SK-N-SH (cell line): Measurements from ENCODE around the gene TBXAS1. TPM values are rescaled to one million over a fixed set of nuclear protein-coding genes. Genes with fewer than 3 reads are reported as not detected.

Source experiments
- CTCF ChIA-PET: fragments of 300-600, 350-600 bp; formaldehyde crosslinking; extraction: SDS; loops from one replicate; lab custom pipeline; 2021; lab: Yijun Ruan, JAX
- POLR2A ChIA-PET: fragments of 350-600 bp; sonication (Branson Sonifier 250); formaldehyde crosslinking; extraction: SDS; loops from one replicate; lab custom pipeline; 2020; ENCODE audit warnings: antibody characterized with exemption, inconsistent platforms; lab: Yijun Ruan, JAX
- DNase-seq: peaks from one replicate; pipeline ENCODE4 v3.0.0; 2012
- H2AFZ ChIP-seq: fragments of 200-600 bp; sonication (generic); 2 replicates; pipeline ENCODE4 v1.8.1; 2016; ENCODE audit warnings: antibody characterized with exemption, mild to moderate bottlenecking, low read depth
- H3F3A ChIP-seq: fragments of 200-600 bp; sonication (generic); replicated peaks from 2 replicates; pipeline ENCODE3; 2016; ENCODE audit warnings: antibody characterized with exemption, mild to moderate bottlenecking; ENCODE audit not compliant: insufficient read depth
- H3K27ac ChIP-seq, 2 experiments: fragments of 200-500 bp in 1 of 2; fragments of 200-600 bp in 1 of 2; sonication (Bioruptor generic) in 1 of 2; sonication (generic), shearing (Covaris generic) in 1 of 2; 2 replicates each; pipeline versions ENCODE4 v1.5.1 to v1.6.1; 2014 to 2016; ENCODE audit warnings: low read depth in 2 of 2, inconsistent platforms in 1 of 2, low read length in 1 of 2, mild to moderate bottlenecking in 1 of 2, mixed read lengths in 1 of 2
- H3K27me3 ChIP-seq: fragments of 200-600 bp; sonication (generic), shearing (Covaris generic); 2 replicates; pipeline ENCODE4 v1.6.1; 2016; ENCODE audit warnings: mixed run types; ENCODE audit not compliant: insufficient read depth
- H3K36me3 ChIP-seq, 2 experiments: fragments of 200-500 bp in 1 of 2; fragments of 200-600 bp in 1 of 2; sonication (Bioruptor generic) in 1 of 2; sonication (generic) in 1 of 2; replicated peaks in 1 of 2; 2 replicates each; pipeline versions ENCODE3 to v1.5.1; 2014 to 2016; ENCODE audit warnings: low read length in 1 of 2, mild to moderate bottlenecking in 1 of 2; ENCODE audit not compliant: insufficient read depth in 2 of 2, control insufficient read depth in 1 of 2
- H3K4me1 ChIP-seq, 2 experiments: fragments of 200-500 bp in 1 of 2; fragments of 200-600 bp in 1 of 2; sonication (Bioruptor generic) in 1 of 2; sonication (generic), shearing (Covaris generic) in 1 of 2; 2 replicates each; pipeline versions ENCODE4 v1.5.1 to v1.6.1; 2014 to 2016; ENCODE audit warnings: low read depth in 1 of 2, low read length in 1 of 2, mixed run types in 1 of 2; ENCODE audit not compliant: insufficient read depth in 2 of 2, control insufficient read depth in 1 of 2
- H3K4me2 ChIP-seq: fragments of 200-600 bp; sonication (generic), shearing (Covaris generic); 2 replicates; pipeline ENCODE4 v1.6.1; 2017; ENCODE audit warnings: mixed run types
- H3K4me3 ChIP-seq, 2 experiments: fragments of 200-500 bp in 1 of 2; fragments of 200-600 bp in 1 of 2; sonication (Bioruptor generic) in 1 of 2; sonication (generic), shearing (Covaris generic) in 1 of 2; 2 replicates each; pipeline versions ENCODE4 v1.5.1 to v1.8.1; 2014 to 2016; ENCODE audit warnings: low read depth in 2 of 2, inconsistent platforms in 1 of 2, low read length in 1 of 2, mild to moderate bottlenecking in 1 of 2, mixed read lengths in 1 of 2, moderate library complexity in 1 of 2
- H3K79me2 ChIP-seq: fragments of 200-600 bp; sonication (generic); 2 replicates; pipeline ENCODE4 v1.8.1; 2017; ENCODE audit warnings: mild to moderate bottlenecking; ENCODE audit not compliant: insufficient read depth
- H3K9ac ChIP-seq: fragments of 200-600 bp; sonication (generic); 2 replicates; pipeline ENCODE4 v1.6.1; 2017; ENCODE audit warnings: mixed run types
- H3K9me2 ChIP-seq: fragments of 200-600 bp; sonication (generic); 2 replicates; pipeline ENCODE4 v1.6.1; 2017; ENCODE audit warnings: mixed run types
- H3K9me3 ChIP-seq: fragments of 200-600 bp; sonication (generic); 2 replicates; pipeline ENCODE4 v1.6.1; 2017; ENCODE audit warnings: mixed run types, mild to moderate bottlenecking, moderate library complexity
- H4K20me1 ChIP-seq: fragments of 200-600 bp; sonication (generic); 2 replicates; pipeline ENCODE4 v1.6.1; 2017; ENCODE audit warnings: mild to moderate bottlenecking, mixed run types; ENCODE audit not compliant: insufficient read depth
- EZH2phosphoT487 ChIP-seq: fragments of 200-600 bp; sonication (generic); IDR thresholded peaks from 2 replicates; pipeline ENCODE4 v1.6.1; 2017; ENCODE audit warnings: low read depth, mixed run types, mild to moderate bottlenecking, antibody characterized with exemption, moderate library complexity, borderline replicate concordance
- FOXJ3 ChIP-seq: sonication (generic); formaldehyde crosslinking; IDR thresholded peaks from 2 replicates; pipeline ENCODE4 v1.5.1; 2020; ENCODE audit warnings: mild to moderate bottlenecking, missing genetic modification reagents
- FOXM1 ChIP-seq: IDR thresholded peaks from 2 replicates; pipeline ENCODE4 v1.4.0; 2012; ENCODE audit warnings: low read depth, mild to moderate bottlenecking
- NRF1 ChIP-seq: IDR thresholded peaks from 2 replicates; pipeline ENCODE4 v1.6.1; 2012; ENCODE audit warnings: low read depth, mild to moderate bottlenecking, low read length
- POLR2AphosphoS5 ChIP-seq: IDR thresholded peaks from 2 replicates; pipeline ENCODE4 v1.6.1; 2012; ENCODE audit warnings: low read depth, low read length
- RCOR1 ChIP-seq: fragments of 150-350 bp; IDR thresholded peaks from 2 replicates; pipeline ENCODE4 v1.6.1; 2017; ENCODE audit warnings: antibody characterized with exemption, low read length
- RXRA ChIP-seq: IDR thresholded peaks from 2 replicates; pipeline ENCODE4 v1.4.0; 2012; ENCODE audit warnings: low read depth, mild to moderate bottlenecking, borderline replicate concordance
- SIN3A ChIP-seq: IDR thresholded peaks from 2 replicates; pipeline ENCODE4 v1.6.1; 2012; ENCODE audit warnings: low read depth, mild to moderate bottlenecking, low read length, moderate library complexity, borderline replicate concordance
- WGBS: methylation state at CpG from one replicate; pipeline ENCODE4 v1.1.6; 2017; ENCODE audit warnings: low lambda C conversion rate; 5-methylcytosine and 5-hydroxymethylcytosine counted together
- polyA plus RNA-seq, 3 experiments: library from polyadenylated mRNA; depleted of rRNA; stranded (reverse); fragments of >200 nt; gene quantifications; 2 replicates each; pipeline ENCODE4 v1.2.3, GENCODE V29; 2012
- TF ChIP-seq, protein P1 (sequence below): fragments of 150-350 bp; IDR thresholded peaks from 2 replicates; pipeline ENCODE4 v1.6.1; 2017; ENCODE audit warnings: antibody characterized with exemption, low read length, low read depth, borderline replicate concordance

TBXAS1 gene
- polyA plus RNA-seq, 1 of the 3 experiments (the other 2 are of a cell fraction), result 4.4 TPM

DNA sequence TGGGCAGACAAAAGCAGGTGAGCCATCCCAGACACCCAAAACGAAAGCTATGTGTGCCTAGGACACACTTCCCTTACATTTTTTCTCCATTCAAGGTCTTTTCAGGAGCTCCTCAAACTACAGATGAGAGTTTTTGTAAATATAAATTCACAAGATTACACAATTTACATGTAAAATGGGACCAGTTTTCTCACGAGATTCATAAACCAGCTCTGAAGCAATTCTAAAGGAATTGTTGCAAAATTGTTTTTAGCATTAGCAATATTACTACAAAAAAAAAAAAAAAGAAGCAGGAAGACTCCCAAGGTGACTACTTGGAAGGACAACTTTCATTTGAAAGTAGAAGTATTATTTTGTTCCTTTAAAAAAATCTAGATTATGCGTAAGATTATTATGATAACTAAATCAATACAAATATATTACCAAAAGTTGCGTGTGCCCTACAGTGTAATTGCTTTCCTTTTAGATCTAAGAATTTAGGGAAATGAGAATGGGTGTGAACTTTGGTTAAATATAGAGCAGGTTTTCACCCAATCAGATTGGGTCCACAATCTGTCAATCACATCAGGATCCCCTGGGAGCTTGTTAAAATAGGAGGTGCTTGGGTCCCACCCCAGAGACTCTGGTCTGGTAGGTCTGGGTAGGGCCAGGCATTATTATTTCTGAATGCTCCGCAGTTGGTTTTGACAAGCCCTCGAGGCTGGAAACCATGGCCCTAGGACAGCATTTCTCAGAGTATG is 72.2 kb downstream of the TBXAS1 start:
- no peak for TF ChIP-seq FOXJ3 (CRISPR knock-in tag)
- no peak for TF ChIP-seq EZH2phosphoT487
- CTCF ChIA-PET, result interaction anchor here (1.4 kb wide), 1 partner anchor 8 kb away, joined by 5 read pairs; no protein-coding TSS in a partner anchor

DNA sequence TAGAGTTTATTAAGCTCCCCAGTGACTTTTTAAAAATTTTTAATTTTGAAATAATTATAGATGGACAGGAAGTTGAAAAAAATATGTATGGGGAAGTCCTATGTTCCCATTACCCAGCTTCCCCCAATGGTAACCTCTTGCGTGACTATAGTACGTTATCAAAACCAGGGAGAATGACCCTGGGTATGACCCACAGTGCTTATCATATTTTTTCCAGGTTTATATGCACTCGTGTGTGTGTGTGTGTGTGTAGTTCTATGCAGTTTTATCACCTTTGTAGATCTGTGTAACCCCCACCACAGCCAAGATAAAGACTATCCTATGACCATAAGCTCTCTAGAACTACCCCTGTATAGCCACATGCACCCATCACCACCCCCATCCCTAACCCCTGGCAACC is 72.8 kb downstream of the TBXAS1 start:
- Histone ChIP-seq H3K9ac (no peak overlapping the region), H3K4me2 (no peak overlapping the region), H3K4me1 (no peaks in the 10 kb centered on the region), H3K79me2 (no peaks in the 10 kb centered on the region), H3F3A (no peaks in the 10 kb centered on the region), H3K27ac (no peak overlapping the region), H3K9me2 (no peaks in the 10 kb centered on the region), H3K9me3 (0 out of 2 replicates have a peak, but pooled peaks cover 6% of the 10 kb centered on the region), H3K27me3 (no peaks in the 10 kb centered on the region), H3K36me3 (no peaks in the 10 kb centered on the region), H3K4me3 (no peak overlapping the region), H4K20me1 (no peaks in the 10 kb centered on the region), H2AFZ (no peak overlapping the region)
- ChIA-PET POLR2A (no interaction called here), CTCF (interaction anchor here (1.4 kb wide), 1 partner anchor 9 kb away, joined by 5 read pairs; no protein-coding TSS in a partner anchor)
- no peak for DNase-seq
- 56% methylated on average over 3 of the region's 3 CpGs for WGBS
- TF ChIP-seq NRF1 (no peak), RCOR1 (no peak), FOXM1 (no peak), SIN3A (no peak), POLR2AphosphoS5 (no peak), RXRA (no peak)
- TF ChIP-seq, protein P1, sequence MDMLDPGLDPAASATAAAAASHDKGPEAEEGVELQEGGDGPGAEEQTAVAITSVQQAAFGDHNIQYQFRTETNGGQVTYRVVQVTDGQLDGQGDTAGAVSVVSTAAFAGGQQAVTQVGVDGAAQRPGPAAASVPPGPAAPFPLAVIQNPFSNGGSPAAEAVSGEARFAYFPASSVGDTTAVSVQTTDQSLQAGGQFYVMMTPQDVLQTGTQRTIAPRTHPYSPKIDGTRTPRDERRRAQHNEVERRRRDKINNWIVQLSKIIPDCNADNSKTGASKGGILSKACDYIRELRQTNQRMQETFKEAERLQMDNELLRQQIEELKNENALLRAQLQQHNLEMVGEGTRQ, result no peak

More for the DNA sequence above, 72.2 kb downstream of the TBXAS1 start:
- H3K27me3 ChIP-seq, result no peaks in the 10 kb centered on the region; the same call in 1 of the 2 replicates
- POLR2A ChIA-PET, result no interaction called here
- no peaks in the 10 kb centered on the region for H3K79me2 ChIP-seq
- H3K9me3 ChIP-seq, result 0 out of 2 replicates have a peak, but pooled peaks cover 6% of the 10 kb centered on the region
- no peaks in the 10 kb centered on the region for H3K36me3 ChIP-seq
- H3K4me1 ChIP-seq, result no peaks in the 10 kb centered on the region
- H3K4me3 ChIP-seq, result no peak overlapping the region
- no peak overlapping the region for H3K27ac ChIP-seq
- no peak overlapping the region for H3K4me2 ChIP-seq
- no peak for DNase-seq
- no peaks in the 10 kb centered on the region for H4K20me1 ChIP-seq
- no peak overlapping the region for H2AFZ ChIP-seq
- WGBS, result 62% methylated on average over 6 of the region's 6 CpGs
- H3F3A ChIP-seq, result no peaks in the 10 kb centered on the region
- no peak overlapping the region for H3K9ac ChIP-seq
- H3K9me2 ChIP-seq, result no peaks in the 10 kb centered on the region
